ENCODE measurements around the gene DDX23. TPM values are rescaled to one million over a fixed set of nuclear protein-coding genes. Genes with fewer than 3 reads are reported as not detected.

Gene DDX23
- total RNA-seq, 1 experiment from 2014 or later: 98.1 TPM

GRCh38 chr12:48787791-48788523 lies 64.0 kb downstream of the DDX23 start:
- H3K23ac ChIP-seq (ENCODE audit: insufficient read length, low read depth, low read length): no peak overlapping the region
- H3K27ac Mint-ChIP-seq: peak overlapping the region in 1 of 3 experiments; percentile 39; a peak in 2 of 7 replicates
- H3K9me3 ChIP-seq (ENCODE audit: control insufficient read depth, low read depth, low read length): no peaks in the 10 kb centered on the region
- no peak overlapping the region for H2AK5ac ChIP-seq (ENCODE audit: insufficient read length, low read length)
- H3K56ac ChIP-seq (ENCODE audit: insufficient read length, low read depth, low read length): no peak overlapping the region
- H4K20me1 ChIP-seq (ENCODE audit: control insufficient read depth, insufficient read depth, insufficient read length): no peaks in the 10 kb centered on the region
- H3K23me2 ChIP-seq (ENCODE audit: insufficient read length, low read depth, low read length, poor library complexity, severe bottlenecking): peaks cover 6% of the 10 kb centered on the region
- no peaks in the 10 kb centered on the region for H3K79me2 ChIP-seq (ENCODE audit: insufficient read depth, low read length)
- H3K9me3 Mint-ChIP-seq: no peaks in the 10 kb centered on the region
- peaks cover 0 to 3% (median 0%) of the 10 kb centered on the region in 3 experiments; a peak in 2 of 7 replicates for H3K36me3 Mint-ChIP-seq (ENCODE audit: insufficient read depth in 1 of 3, low read depth in 3 of 3)
- TF ChIP-seq, protein P1, sequence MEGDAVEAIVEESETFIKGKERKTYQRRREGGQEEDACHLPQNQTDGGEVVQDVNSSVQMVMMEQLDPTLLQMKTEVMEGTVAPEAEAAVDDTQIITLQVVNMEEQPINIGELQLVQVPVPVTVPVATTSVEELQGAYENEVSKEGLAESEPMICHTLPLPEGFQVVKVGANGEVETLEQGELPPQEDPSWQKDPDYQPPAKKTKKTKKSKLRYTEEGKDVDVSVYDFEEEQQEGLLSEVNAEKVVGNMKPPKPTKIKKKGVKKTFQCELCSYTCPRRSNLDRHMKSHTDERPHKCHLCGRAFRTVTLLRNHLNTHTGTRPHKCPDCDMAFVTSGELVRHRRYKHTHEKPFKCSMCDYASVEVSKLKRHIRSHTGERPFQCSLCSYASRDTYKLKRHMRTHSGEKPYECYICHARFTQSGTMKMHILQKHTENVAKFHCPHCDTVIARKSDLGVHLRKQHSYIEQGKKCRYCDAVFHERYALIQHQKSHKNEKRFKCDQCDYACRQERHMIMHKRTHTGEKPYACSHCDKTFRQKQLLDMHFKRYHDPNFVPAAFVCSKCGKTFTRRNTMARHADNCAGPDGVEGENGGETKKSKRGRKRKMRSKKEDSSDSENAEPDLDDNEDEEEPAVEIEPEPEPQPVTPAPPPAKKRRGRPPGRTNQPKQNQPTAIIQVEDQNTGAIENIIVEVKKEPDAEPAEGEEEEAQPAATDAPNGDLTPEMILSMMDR (conservative IDR thresholded peaks at IDR 0.05): no peak
- H4K8ac ChIP-seq (replicated peaks; ENCODE audit: insufficient read length, low read depth, low read length): no peak overlapping the region
- no peak overlapping the region for H3K9ac ChIP-seq (ENCODE audit: extremely low read depth, insufficient read length, low read length)
- H3K27me3 ChIP-seq (ENCODE audit: insufficient read depth, low read length): no peaks in the 10 kb centered on the region; the same call in 1 of the 2 replicates
- WGBS (ENCODE audit: extremely low coverage, insufficient read length, low lambda C conversion rate): no CpG with 5 or more reads among the region's 11 CpGs
- no peak overlapping the region for H2BK12ac ChIP-seq (ENCODE audit: insufficient read length, low read depth, low read length)
- no peaks in the 10 kb centered on the region for H3K79me1 ChIP-seq (ENCODE audit: insufficient read depth, low read depth, low read length, poor library complexity, severe bottlenecking)
- no peak overlapping the region for H3K4ac ChIP-seq (ENCODE audit: low read depth, low read length)
- no peak overlapping the region for H3T11ph ChIP-seq (ENCODE audit: low read length)
- H3K14ac ChIP-seq (ENCODE audit: insufficient read depth, low read length): peak overlapping the region; percentile 18; the same call in 1 of the 2 replicates
- H2AFZ ChIP-seq (ENCODE audit: low read length): no peak overlapping the region
- no peak overlapping the region for H2BK5ac ChIP-seq (ENCODE audit: insufficient read length, low read length)
- peak overlapping the region; percentile 90 to 97 for H3K4me3 Mint-ChIP-seq
- DNase-seq: no peak
- no peak overlapping the region for H4K5ac ChIP-seq (ENCODE audit: insufficient read length, low read depth, low read length)
- no peak overlapping the region for H2BK120ac ChIP-seq (ENCODE audit: low read depth, low read length, poor library complexity, severe bottlenecking)
- no peaks in the 10 kb centered on the region for H3K4me1 ChIP-seq (ENCODE audit: insufficient read depth, low read length)
- no peak overlapping the region for H2BK20ac ChIP-seq (ENCODE audit: low read depth, low read length, poor library complexity, severe bottlenecking)
- H3K27ac ChIP-seq (ENCODE audit: insufficient read length, low read depth, low read length): no peak overlapping the region
- H2BK15ac ChIP-seq (ENCODE audit: low read depth, low read length): no peak overlapping the region
- no peak overlapping the region for H4K91ac ChIP-seq (ENCODE audit: insufficient read length, low read depth, low read length)
- peak overlapping the region; percentile 49 for H3K4me2 ChIP-seq (ENCODE audit: insufficient read depth, insufficient read length, low read length)
- H3K4me1 Mint-ChIP-seq: peaks cover 25 to 36% of the 10 kb centered on the region in 2 experiments
- no peak overlapping the region for H3K18ac ChIP-seq (ENCODE audit: insufficient read length, low read depth, low read length)
- peaks cover 7% of the 10 kb centered on the region for H3K27me3 Mint-ChIP-seq (ENCODE audit: low read depth)

All from H9 (cell line).